ENCODE data around the gene CARD14.
"Not testable (repeated sequence)": the region's sequence is repeated elsewhere in the genome, so short reads cannot be mapped to it uniquely, and the experiment has no call there.

The CARD14 gene

DNA sequence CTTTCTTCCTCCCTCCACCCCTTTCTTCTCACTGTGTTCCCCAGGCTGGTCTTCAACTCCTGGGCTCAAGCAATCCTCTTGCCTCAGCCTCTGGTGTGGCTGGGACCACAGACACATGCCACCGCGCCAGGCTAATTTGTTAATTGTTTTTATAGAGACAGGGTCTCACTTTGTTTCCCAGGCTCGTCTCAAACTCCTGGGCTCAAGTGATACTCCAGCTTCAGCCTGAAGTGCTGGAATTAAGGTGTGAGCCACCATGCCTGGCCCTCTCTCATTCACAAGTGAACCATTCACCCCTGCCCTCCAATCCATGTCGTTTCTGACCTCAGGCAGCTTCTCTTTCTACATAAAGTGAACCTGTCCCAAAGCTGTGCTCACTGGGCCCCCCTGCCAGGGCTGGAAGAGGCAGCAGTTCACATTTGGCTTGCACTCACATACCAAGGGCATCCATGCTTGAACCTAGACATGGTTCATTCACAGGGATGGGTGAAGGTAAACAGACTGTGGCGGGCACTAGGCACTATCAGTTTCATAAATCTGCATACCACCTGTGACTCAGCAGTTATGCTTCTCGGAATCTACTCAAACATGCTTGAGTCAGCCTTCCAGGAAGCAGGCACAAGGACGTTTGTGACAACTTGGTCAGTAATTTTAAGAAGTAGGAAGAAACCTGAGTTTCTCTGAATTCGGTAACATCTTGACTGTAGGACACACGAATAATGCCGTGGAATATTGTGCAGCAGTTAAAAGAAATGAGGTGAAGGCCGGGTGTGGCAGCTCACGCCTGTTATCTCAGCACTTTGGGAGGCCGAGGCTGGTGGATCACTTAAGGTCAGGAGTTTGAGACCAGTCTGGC lies 84.8 kb downstream of the CARD14 start:
- peak; percentile 76 for DNase-seq

GRCh38 chr17:80256034-80256350 lies 86.2 kb downstream of the CARD14 start:
- no peak for DNase-seq

GRCh38 chr17:80257716-80258213 lies 87.9 kb downstream of the CARD14 start:
- DNase-seq: no peak

GRCh38 chr17:80258296-80258695 lies 88.5 kb downstream of the CARD14 start:
- not testable (repeated sequence) for DNase-seq

Data from DMS79 (cell line).